Muscle of arm (tissue), 14 donors: ENCODE results near the gene RPS19. TPM values are rescaled to one million over a fixed set of nuclear protein-coding genes. Genes with fewer than 3 reads are reported as not detected.
A peak's percentile ranks its signal among the peaks of the same experiment; 100 is the strongest.

ENCODE experiments used
- DNase-seq: peaks from one replicate; pipeline ENCODE4 v3.0.0-alpha.2; 2013
- long read RNA-seq, 11 donors: transcript quantifications; one replicate each; lab custom pipeline, GENCODE V29; 2026
- polyA plus RNA-seq, 12 donors: library from polyadenylated mRNA; unstranded; fragments of 120-200 nt; gene quantifications; one replicate each; pipeline ENCODE4 v1.2.1, GENCODE V29; 2013; ENCODE audit not compliant: insufficient read length in 12 of 12

The RPS19 gene
- polyA plus RNA-seq, result 1,000 to 10,000 TPM in 11 of 12 donors, not detected in 1; 1,642 to 2,436 (median 1,937) TPM
- long read RNA-seq, donor 1, transcript RPS19-205 (3 exons, 601 nt), result minor isoform, 10 of 2,981 reads
- long read RNA-seq, donor 1, transcript RPS19-206 (6 exons, 2,359 nt), result major isoform, 1,962 of 2,981 reads
- long read RNA-seq, donor 1, partial matches to known transcripts, result 970 of 2,981 reads
- long read RNA-seq, donor 1, other reads (novel, unspliced or antisense), result 28 of 2,981 reads
- long read RNA-seq, donor 2, transcript RPS19-201 (6 exons, 500 nt), result minor isoform, 7 of 3,023 reads
- long read RNA-seq, donor 2, transcript RPS19-206 (6 exons, 2,359 nt), result major isoform, 2,030 of 3,023 reads
- long read RNA-seq, donor 2, transcript RPS19-205 (3 exons, 601 nt), result minor isoform, 8 of 3,023 reads
- long read RNA-seq, donor 2, partial matches to known transcripts, result 933 of 3,023 reads
- long read RNA-seq, donor 2, other reads (novel, unspliced or antisense), result 44 of 3,023 reads
- long read RNA-seq, donor 3, transcript RPS19-206 (6 exons, 2,359 nt), result major isoform, 914 of 1,483 reads
- long read RNA-seq, donor 3, partial matches to known transcripts, result 547 of 1,483 reads
- long read RNA-seq, donor 3, other reads (novel, unspliced or antisense), result 17 of 1,483 reads
- long read RNA-seq, donor 4, transcript RPS19-206 (6 exons, 2,359 nt), result major isoform, 804 of 1,358 reads
- long read RNA-seq, donor 4, partial matches to known transcripts, result 542 of 1,358 reads
- long read RNA-seq, donor 4, other reads (novel, unspliced or antisense), result 5 of 1,358 reads
- long read RNA-seq, donor 5, transcript RPS19-206 (6 exons, 2,359 nt), result major isoform, 3,169 of 4,125 reads
- long read RNA-seq, donor 5, transcript RPS19-201 (6 exons, 500 nt), result minor isoform, 8 of 4,125 reads
- long read RNA-seq, donor 5, transcript RPS19-205 (3 exons, 601 nt), result minor isoform, 9 of 4,125 reads
- long read RNA-seq, donor 5, partial matches to known transcripts, result 888 of 4,125 reads
- long read RNA-seq, donor 5, other reads (novel, unspliced or antisense), result 48 of 4,125 reads
- long read RNA-seq, donor 6, transcript RPS19-206 (6 exons, 2,359 nt), result major isoform, 1,151 of 2,078 reads
- long read RNA-seq, donor 6, transcript RPS19-205 (3 exons, 601 nt), result minor isoform, 7 of 2,078 reads
- long read RNA-seq, donor 6, partial matches to known transcripts, result 903 of 2,078 reads
- long read RNA-seq, donor 6, other reads (novel, unspliced or antisense), result 15 of 2,078 reads
- long read RNA-seq, donor 7, transcript RPS19-206 (6 exons, 2,359 nt), result major isoform, 1,091 of 1,656 reads
- long read RNA-seq, donor 7, partial matches to known transcripts, result 552 of 1,656 reads
- long read RNA-seq, donor 7, other reads (novel, unspliced or antisense), result 5 of 1,656 reads
- long read RNA-seq, donor 8, transcript RPS19-205 (3 exons, 601 nt), result minor isoform, 9 of 3,194 reads
- long read RNA-seq, donor 8, transcript RPS19-206 (6 exons, 2,359 nt), result major isoform, 2,280 of 3,194 reads
- long read RNA-seq, donor 8, partial matches to known transcripts, result 864 of 3,194 reads
- long read RNA-seq, donor 8, other reads (novel, unspliced or antisense), result 37 of 3,194 reads
- long read RNA-seq, donor 9, transcript RPS19-206 (6 exons, 2,359 nt), result major isoform, 1,303 of 1,824 reads
- long read RNA-seq, donor 9, partial matches to known transcripts, result 507 of 1,824 reads
- long read RNA-seq, donor 9, other reads (novel, unspliced or antisense), result 7 of 1,824 reads
- long read RNA-seq, donor 10, transcript RPS19-201 (6 exons, 500 nt), result minor isoform, 5 of 2,216 reads
- long read RNA-seq, donor 10, transcript RPS19-206 (6 exons, 2,359 nt), result major isoform, 1,656 of 2,216 reads
- long read RNA-seq, donor 10, transcript RPS19-205 (3 exons, 601 nt), result minor isoform, 5 of 2,216 reads
- long read RNA-seq, donor 10, partial matches to known transcripts, result 522 of 2,216 reads
- long read RNA-seq, donor 10, other reads (novel, unspliced or antisense), result 27 of 2,216 reads
- long read RNA-seq, donor 11, transcript RPS19-201 (6 exons, 500 nt), result minor isoform, 6 of 3,237 reads
- long read RNA-seq, donor 11, transcript RPS19-205 (3 exons, 601 nt), result minor isoform, 10 of 3,237 reads
- long read RNA-seq, donor 11, transcript RPS19-206 (6 exons, 2,359 nt), result major isoform, 2,276 of 3,237 reads
- long read RNA-seq, donor 11, partial matches to known transcripts, result 922 of 3,237 reads
- long read RNA-seq, donor 11, other reads (novel, unspliced or antisense), result 23 of 3,237 reads

GRCh38 chr19:41859618-41860418 is at the start of gene RPS19:
Gene RPS19 (plus strand): TSS chr19:41860255. CDS start chr19:41860775, 520 bp downstream.
- DNase-seq, result peak; percentile 100

- no peak for DNase-seq
These were observed 49.8 kb upstream of the RPS19 start for GRCh38 chr19:41810301-41810700.

- no peak for DNase-seq
These were observed 49.0 kb upstream of the RPS19 start for GRCh38 chr19:41811036-41811435.

DNA sequence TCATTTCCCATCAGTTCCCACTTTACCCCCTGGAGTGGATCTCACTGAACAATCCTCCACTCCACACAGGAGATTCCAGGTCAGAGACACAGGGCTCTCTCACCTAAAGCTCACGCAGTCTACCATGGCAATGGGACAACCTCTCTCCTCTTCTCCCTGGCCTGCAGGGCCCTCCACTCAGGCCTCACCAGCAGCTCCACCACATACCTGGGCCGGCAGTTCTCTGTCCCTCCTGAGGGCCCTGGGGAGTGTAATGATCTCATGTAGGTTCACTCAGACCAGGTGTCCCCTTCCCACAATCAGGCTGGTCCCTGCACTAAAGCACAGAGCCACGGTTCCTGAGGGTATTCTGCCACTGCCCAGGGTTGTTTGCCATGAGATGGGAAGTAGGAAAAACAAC is 48.1 kb upstream of the RPS19 start:
- no peak for DNase-seq

DNA sequence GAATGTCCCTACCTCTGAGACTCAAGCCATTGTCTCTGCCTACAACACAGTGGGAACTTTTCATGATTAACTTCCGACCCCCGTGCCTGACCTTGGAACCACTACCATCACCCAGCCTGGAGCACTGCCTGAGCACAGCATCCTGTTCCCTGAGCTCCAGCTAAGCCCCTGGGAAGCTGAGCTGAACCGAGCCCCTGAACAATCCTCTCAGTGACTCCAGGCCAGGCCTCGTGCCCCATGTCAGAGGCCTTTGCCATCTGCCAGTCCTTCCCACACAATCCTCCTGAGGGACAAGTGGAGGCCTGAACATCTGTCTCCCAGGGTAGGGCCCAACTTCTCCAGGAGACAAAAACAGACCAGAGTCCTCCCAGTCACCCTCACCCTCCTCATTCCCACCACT is 46.1 kb upstream of the RPS19 start:
- DNase-seq, result no peak

GRCh38 chr19:41815301-41815700 is 44.8 kb upstream of the RPS19 start:
- DNase-seq, result no peak

- DNase-seq, result no peak
These were observed 43.3 kb upstream of the RPS19 start for GRCh38 chr19:41816761-41817160.

- DNase-seq, result no peak
These were observed 38.9 kb upstream of the RPS19 start for GRCh38 chr19:41821003-41821735.

DNA sequence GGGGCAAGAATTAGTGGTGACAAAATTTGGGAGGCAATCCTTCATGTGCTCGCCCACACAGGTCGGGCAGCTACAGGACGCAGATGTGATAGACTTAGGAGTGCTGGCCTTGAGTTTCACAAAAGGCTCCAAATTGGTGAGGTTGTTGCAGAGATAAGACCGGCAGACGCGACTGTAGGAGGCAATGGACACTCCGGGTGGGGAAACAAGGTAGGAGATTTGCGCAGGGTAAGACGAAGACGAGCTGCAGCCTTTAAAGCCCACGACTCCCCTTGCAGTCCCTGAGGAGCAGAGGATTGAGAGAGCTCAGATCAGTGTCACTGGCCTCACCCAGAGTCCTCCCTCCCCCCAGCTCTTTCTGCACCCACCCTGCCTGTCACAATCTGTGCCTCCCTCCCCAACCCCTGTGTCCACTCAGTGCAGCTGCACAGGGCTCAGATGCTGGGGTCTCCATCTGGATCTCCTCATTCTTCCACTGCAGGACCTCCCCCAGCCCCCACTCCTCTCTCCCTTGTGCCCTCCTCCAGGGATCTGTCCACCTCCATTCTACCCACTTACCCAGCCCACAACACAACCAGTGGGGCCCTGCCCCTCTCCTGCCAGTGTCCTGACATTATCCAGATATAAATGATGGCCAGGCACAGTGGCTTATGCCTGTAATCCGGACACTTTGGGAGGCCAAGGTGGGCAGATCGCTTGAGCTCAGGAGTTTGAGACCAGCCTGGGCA is 21.9 kb upstream of the RPS19 start:
- no peak for DNase-seq

DNA sequence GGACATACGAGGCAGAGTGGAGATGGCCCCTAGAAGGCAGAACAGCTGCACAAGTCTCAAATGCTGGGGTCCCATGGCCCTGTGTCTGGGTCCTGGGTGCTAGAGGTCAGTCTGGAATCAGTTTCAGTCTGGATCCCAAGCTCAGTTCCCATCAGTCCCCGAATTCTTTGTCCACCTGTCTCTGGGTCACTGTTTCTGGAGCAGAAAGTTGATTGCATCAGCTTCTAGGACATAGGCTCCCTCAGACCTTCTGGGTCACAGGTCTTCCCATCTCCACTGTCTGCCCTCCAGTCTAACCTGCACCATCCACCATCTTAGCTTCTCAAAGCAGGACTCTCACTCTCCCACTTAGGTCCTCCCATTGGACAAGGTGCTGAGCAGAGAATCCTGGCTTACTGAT is 20.8 kb upstream of the RPS19 start:
- DNase-seq, result no peak

DNA sequence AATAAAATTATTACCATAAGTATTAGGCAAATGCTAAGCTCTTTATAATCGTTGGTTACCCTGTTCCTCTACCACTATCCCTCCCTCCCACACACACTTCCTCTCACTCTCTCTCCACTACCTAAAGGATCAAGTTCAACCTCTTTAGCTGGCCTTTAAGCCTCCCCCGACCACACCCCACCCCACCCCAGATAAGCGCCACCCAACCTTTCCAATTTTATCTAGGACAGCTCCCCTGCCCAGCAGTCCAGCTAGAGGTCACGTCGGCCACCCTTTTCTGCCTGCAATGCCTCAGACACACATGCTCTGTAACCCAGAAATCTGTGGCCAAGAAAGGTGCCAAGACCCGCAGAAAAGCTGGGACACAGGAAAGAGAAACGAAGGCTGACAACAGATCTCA is 16.7 kb upstream of the RPS19 start:
- no peak for DNase-seq

GRCh38 chr19:41844601-41845000 is 15.5 kb upstream of the RPS19 start, which contains the start of gene LYPD4:
Gene LYPD4 (minus strand): TSS chr19:41844683. CDS start chr19:41839285, 5,398 bp downstream.
- DNase-seq, result no peak

DNA sequence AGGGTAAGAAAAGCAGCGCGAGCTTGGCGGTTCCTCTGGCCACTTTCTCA is 15.2 kb upstream of the RPS19 start, which contains the start of gene DMRTC2:
TSS of gene DMRTC2 (plus strand) at position 42 of the 50 bp plus-strand sequence. CDS start 2,387 bp downstream, outside the sequence.
- DNase-seq, result no peak

DNA sequence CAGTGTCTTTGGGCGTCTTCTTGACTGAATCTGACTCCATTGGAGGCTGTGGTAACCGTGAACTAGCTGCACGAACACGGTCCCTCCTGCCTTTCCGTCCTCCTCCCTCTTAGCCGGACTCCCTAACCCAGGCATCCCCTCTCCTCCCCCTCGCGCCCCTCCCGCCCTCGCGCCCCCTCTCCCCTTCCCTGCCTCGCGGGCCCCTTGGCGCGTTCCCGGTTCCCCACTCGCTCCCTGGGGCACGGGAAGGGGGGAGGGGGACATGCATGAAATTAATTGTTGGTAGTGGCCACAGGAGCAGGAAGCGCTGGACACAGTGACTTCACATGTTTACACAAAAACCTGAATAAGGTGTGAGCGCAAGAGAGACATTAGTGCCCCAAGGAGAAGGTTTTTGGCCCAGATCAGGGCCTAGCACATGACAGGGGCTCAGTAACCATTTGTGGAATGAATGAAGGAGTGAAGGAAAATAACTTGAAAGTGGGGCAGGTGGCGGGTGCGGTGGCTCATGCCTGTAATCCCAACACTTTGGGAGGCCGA is 14.9 kb upstream of the RPS19 start:
- no peak for DNase-seq

- no peak for DNase-seq
These were observed 12.5 kb upstream of the RPS19 start for GRCh38 chr19:41847351-41848105.

GRCh38 chr19:41848666-41849065 is 11.4 kb upstream of the RPS19 start:
- no peak for DNase-seq

GRCh38 chr19:41849067-41849466 is 11.0 kb upstream of the RPS19 start:
- DNase-seq, result no peak
